DMS79 treated with DMSO at 0.1 percent for 48 hours (cell line): ENCODE data around the gene TMEM62.

Experiments
- DNase-seq: peaks from one replicate; lab custom pipeline; 2025; lab: John Stamatoyannopoulos, UW

The TMEM62 gene

DNA sequence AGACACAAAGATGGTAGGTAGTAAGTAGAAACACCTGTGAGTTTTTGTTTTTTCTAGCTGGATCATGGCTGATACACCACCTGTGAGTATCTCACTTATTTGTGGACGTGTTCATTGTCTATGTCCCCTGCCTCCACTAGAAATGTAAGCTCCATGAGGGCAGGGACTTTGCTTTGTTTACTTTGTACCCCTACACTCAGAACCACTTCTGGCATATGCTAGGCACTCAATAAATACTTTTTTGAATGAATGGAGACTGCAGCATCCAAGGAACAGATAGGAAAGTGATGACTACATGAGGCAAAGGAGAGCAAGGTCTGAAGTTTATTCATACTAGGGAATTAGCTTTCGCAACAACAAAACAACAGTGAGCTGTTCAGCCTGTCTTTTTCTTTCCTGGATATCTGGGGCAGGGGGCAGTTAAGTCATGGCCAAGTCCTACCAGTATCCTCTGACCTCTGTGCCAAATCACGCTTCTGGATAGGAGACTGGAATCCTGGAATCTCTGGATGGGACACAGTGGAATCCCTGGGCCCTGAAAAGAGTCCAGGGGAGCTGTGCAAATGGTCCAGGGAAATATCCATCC is 99.0 kb downstream of the TMEM62 start:
- no peak for DNase-seq
